ENCODE data around the gene SEPSECS.

GRCh38 chr4:25075851-25076250 is 84.4 kb downstream of the SEPSECS start:
- TF ChIP-seq, protein P1, sequence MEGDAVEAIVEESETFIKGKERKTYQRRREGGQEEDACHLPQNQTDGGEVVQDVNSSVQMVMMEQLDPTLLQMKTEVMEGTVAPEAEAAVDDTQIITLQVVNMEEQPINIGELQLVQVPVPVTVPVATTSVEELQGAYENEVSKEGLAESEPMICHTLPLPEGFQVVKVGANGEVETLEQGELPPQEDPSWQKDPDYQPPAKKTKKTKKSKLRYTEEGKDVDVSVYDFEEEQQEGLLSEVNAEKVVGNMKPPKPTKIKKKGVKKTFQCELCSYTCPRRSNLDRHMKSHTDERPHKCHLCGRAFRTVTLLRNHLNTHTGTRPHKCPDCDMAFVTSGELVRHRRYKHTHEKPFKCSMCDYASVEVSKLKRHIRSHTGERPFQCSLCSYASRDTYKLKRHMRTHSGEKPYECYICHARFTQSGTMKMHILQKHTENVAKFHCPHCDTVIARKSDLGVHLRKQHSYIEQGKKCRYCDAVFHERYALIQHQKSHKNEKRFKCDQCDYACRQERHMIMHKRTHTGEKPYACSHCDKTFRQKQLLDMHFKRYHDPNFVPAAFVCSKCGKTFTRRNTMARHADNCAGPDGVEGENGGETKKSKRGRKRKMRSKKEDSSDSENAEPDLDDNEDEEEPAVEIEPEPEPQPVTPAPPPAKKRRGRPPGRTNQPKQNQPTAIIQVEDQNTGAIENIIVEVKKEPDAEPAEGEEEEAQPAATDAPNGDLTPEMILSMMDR (IDR thresholded peaks at IDR 0.05), result no peak
- no peak for TF ChIP-seq POLR2AphosphoS5 (IDR thresholded peaks at IDR 0.05)
- TF ChIP-seq POLR2A (IDR thresholded peaks at IDR 0.05), result no peak
- TF ChIP-seq EP300 (IDR thresholded peaks at IDR 0.05), result no peak
